SK-N-MC (cell line): ENCODE results near the gene RASIP1.

Source experiments
- DNase-seq: peaks from one replicate; pipeline ENCODE4 v3.0.0-alpha.2; 2011; ENCODE audit warnings: low read depth, low spot score
- H3K27ac ChIP-seq: fragments of 200-600 bp; sonication (generic); 2 replicates; pipeline ENCODE4 v1.5.1; 2016; ENCODE audit warnings: mixed run types
- H3K36me3 ChIP-seq: fragments of 200-600 bp; sonication (generic); 2 replicates; pipeline ENCODE4 v1.6.1; 2017; ENCODE audit warnings: antibody characterized with exemption, low read length, mixed read lengths; ENCODE audit not compliant: insufficient read depth
- H3K4me3 ChIP-seq: fragments of 200-600 bp; sonication (generic); 2 replicates; pipeline ENCODE4 v1.5.1; 2016
- H3K9ac ChIP-seq: fragments of 200-600 bp; sonication (generic); 2 replicates; pipeline ENCODE4 v1.8.0; 2017; ENCODE audit warnings: mixed run types, mixed read lengths; ENCODE audit not compliant: insufficient read length
- H3K9me3 ChIP-seq: fragments of 200-600 bp; sonication (generic); 2 replicates; pipeline ENCODE4 v1.6.1; 2017; ENCODE audit warnings: low read depth, mild to moderate bottlenecking, antibody characterized with exemption, low read length, moderate library complexity, mixed read lengths
- EZH2 ChIP-seq: fragments of 200-600 bp; sonication (generic); IDR thresholded peaks from one replicate; pipeline ENCODE4 v1.6.1; 2017; ENCODE audit warnings: antibody characterized with exemption
- FOXP2 ChIP-seq: optimal IDR thresholded peaks from 2 replicates; pipeline ENCODE3; 2011; ENCODE audit warnings: mild to moderate bottlenecking, moderate library complexity; ENCODE audit not compliant: insufficient read depth; ENCODE audit errors: extremely low read length, control extremely low read depth
- POLR2AphosphoS5 ChIP-seq: IDR thresholded peaks from 2 replicates; pipeline ENCODE4 v1.6.1; 2012; ENCODE audit warnings: mild to moderate bottlenecking, low read depth, low read length, borderline replicate concordance

The RASIP1 gene

DNA sequence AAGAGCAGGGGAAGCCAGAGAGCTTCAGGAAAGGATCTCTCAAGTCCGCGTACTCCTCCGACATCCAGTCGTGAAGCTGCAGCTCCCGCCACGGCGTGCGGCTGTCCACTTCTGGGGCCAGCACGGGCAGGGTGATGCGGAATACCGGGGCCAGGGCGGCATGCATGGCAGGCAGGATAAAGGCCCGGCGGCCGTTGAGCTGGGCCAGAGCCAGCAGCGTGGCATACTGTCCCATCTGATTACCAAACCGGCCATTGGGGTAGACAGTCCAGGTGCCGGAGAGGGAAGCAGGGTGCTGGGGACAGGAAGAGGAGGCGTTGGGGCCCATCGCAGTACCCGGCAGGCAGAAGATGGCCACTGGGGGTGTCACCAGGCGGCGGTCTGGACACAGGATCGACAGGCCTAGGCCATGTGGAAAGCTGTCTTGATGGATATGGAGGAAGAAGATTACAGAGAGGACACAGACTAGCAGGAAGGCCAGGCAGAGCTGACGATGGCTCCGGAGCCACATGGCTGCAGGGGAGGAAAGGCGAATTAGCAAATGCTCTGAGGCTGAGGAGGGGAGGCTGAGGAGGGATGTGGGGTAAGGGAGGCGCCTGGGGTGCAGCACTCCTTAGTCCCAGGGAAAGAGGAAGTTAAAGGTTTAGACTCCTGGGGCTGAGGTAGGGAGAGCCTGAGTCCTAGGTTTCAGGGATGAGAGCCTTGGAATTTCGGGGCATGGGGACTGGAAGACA is 10.5 kb upstream of the RASIP1 start:
- H3K4me3 ChIP-seq, result no peak overlapping the region
- TF ChIP-seq POLR2AphosphoS5, result no peak
- no peak for TF ChIP-seq EZH2
- no peak for TF ChIP-seq FOXP2
- no peaks in the 10 kb centered on the region for H3K9me3 ChIP-seq
- H3K27ac ChIP-seq, result no peak overlapping the region
- no peaks in the 10 kb centered on the region for H3K36me3 ChIP-seq
- no peak for DNase-seq
- no peak overlapping the region for H3K9ac ChIP-seq

DNA sequence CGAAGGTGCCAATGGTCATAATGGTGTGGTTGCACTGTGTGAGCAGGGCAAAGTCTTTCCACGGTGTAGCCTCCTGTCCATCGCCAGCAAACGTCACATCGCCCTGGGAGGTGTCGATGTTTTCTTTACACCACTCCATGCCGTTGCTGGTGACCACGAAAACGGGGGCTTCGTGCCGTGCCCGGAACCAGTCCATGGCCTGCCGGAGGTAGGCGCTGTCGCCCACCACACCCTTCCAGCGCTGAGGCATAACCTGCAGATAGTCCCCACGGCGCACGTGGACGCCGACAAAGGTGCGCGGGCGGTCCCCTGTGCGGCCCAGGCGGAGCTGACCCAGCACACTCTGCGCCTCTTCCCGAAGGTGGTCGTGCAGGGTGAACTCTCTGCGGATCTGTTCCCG is 9.9 kb upstream of the RASIP1 start:
- TF ChIP-seq FOXP2 (no peak), POLR2AphosphoS5 (no peak), EZH2 (no peak)
- no peak overlapping the region for H3K4me3 ChIP-seq
- no peak overlapping the region for H3K27ac ChIP-seq
- H3K9me3 ChIP-seq, result no peaks in the 10 kb centered on the region
- no peak for DNase-seq
- no peaks in the 10 kb centered on the region for H3K36me3 ChIP-seq
- H3K9ac ChIP-seq, result no peak overlapping the region

DNA sequence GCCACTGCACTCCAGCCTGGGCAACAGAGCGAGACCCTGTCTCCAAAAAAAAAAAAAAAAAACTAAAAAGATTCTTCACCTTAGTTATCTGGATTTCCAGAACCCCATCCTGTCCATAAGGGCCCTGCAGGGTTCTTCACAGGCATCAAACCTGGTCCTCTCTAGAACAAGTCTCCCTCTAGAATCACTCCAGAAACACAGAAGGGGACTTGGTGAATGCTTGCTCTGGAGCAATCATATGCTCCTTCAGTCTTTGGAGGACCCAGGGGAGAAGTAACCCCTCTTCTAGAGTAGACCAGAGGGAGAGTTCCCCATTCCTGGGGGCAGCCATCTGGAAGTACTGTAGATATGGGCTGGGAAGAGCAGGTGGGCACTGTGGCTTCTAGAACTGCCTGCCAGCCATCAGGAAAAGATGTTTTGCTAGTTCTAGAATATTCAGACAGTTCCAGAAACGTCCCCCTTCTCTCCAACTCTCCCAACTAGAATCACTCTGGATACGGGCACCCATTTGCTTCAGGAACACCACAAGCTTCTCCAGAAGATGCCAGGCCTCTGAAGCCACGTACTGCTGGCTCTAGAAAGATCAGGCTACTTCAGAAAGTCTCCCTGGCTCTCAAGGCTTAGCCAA is 9.3 kb upstream of the RASIP1 start:
- Histone ChIP-seq H3K9ac (no peak overlapping the region), H3K36me3 (no peaks in the 10 kb centered on the region), H3K9me3 (no peaks in the 10 kb centered on the region), H3K4me3 (no peak overlapping the region), H3K27ac (no peak overlapping the region)
- TF ChIP-seq FOXP2 (no peak), POLR2AphosphoS5 (no peak), EZH2 (no peak)
- DNase-seq, result no peak

- peak within 1 kb of the TSS; percentile 33 for H3K9ac ChIP-seq
- H3K4me3 ChIP-seq, result peak within 1 kb of the TSS; percentile 79
- H3K36me3 ChIP-seq, result no peaks in the 10 kb centered on the region
- no peaks in the 10 kb centered on the region for H3K9me3 ChIP-seq
- DNase-seq, result peak; percentile 79
- H3K27ac ChIP-seq, result peak within 1 kb of the TSS; percentile 77
- TF ChIP-seq FOXP2 (no peak), POLR2AphosphoS5 (peak; percentile 50), EZH2 (no peak)
These were observed 6.5 kb upstream of the RASIP1 start, which contains the start of gene IZUMO1 for GRCh38 chr19:48746738-48747575. TSS of gene IZUMO1 (minus strand) at chr19:48746909. CDS start at chr19:48745859, 1,050 bp downstream.

DNA sequence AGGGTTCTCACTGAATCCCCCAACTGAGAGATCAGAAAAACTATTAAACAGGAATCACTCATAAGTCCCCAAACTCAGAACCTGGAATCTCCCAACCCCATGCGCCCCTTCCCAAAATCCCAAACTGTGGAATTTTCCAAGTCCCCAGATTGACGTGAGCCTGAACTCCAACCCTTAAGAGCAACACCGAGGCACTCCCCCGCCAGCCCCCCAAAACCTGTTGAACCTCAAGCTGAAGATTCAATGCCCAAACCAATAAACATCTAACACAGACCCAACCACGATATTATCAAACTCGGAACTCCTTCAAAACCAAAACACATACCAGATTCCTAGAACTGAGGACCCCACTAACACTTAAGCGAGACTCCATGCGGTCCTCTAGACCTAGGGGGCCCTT is 5.7 kb upstream of the RASIP1 start:
- H3K27ac ChIP-seq, result peak overlapping the region; percentile 77
- H3K9me3 ChIP-seq, result no peaks in the 10 kb centered on the region
- H3K9ac ChIP-seq, result no peak overlapping the region
- H3K36me3 ChIP-seq, result no peaks in the 10 kb centered on the region
- H3K4me3 ChIP-seq, result no peak overlapping the region
- DNase-seq, result no peak
- no peak for TF ChIP-seq EZH2
- no peak for TF ChIP-seq POLR2AphosphoS5
- no peak for TF ChIP-seq FOXP2

DNA sequence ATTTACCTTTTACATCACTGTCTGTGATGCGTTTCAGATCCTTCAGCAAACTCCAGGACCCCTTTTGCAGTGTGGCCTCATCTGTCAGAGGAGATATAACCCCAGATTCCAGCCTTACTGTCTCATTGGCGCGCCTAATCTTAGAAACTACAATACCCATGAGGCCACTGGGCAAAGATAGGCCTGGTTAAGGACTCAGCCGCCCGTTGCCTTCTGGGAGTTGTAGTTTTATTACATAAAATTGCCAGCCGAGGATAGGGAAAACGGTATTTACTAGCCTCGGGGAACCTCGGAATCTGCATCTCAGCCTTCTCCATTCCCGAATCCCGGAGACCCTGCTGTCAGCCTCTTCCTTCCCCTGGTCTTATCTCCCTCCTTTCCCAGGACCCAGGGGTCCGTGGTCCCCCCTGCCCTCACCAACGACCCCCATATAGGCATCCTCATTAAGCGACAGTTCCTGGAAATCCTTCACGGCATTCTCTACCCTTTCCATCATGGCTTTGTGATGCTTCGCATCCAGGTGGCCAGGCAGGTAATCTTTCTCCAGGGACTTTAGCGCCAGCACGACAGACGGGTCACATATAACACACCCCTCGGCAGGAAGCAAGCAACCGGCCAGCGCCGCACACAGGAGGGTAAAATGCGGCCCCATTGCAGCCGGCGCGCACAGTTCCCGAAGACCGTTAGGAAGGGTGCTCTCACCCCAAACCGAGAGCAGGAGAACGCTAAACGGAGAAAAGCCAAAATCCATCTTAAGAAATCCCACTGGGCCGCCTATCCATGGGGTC is 5.0 kb upstream of the RASIP1 start:
- Histone ChIP-seq H3K4me3 (no peak overlapping the region), H3K27ac (no peak overlapping the region), H3K9ac (no peak overlapping the region), H3K9me3 (no peaks in the 10 kb centered on the region), H3K36me3 (no peaks in the 10 kb centered on the region)
- TF ChIP-seq EZH2 (no peak), FOXP2 (no peak), POLR2AphosphoS5 (no peak)
- peak; percentile 32 for DNase-seq

DNA sequence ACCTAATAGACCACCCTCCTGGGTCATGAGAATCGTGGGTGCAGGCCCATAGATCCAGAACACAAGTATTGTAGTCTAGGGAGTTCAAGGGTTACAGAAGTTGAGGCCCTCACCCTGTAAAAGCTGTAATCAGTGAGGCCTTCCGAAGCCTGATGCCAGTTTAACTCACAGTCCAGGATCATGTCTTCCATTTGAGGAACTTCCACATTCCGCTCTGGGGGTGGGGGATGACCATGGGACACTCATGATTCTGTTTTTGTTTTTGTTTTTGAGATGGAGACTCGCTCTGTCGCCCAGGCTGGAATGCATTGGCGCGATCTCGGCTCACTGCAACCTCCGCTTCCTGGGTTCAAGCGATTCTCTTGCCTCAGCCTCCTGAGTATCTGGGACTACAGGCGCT is 1.7 kb upstream of the RASIP1 start:
- H3K4me3 ChIP-seq, result no peak overlapping the region
- no peak overlapping the region for H3K27ac ChIP-seq
- no peak overlapping the region for H3K9ac ChIP-seq

More for the DNA sequence above, 1.7 kb upstream of the RASIP1 start:
- no peak for TF ChIP-seq FOXP2
- TF ChIP-seq POLR2AphosphoS5, result no peak
- TF ChIP-seq EZH2, result no peak
- H3K9me3 ChIP-seq, result no peaks in the 10 kb centered on the region
- DNase-seq, result no peak
- H3K36me3 ChIP-seq, result no peaks in the 10 kb centered on the region
